Measurements from ENCODE around the gene LRRC9. TPM values are rescaled to one million over a fixed set of nuclear protein-coding genes. Genes with fewer than 3 reads are reported as not detected.

The LRRC9 gene
- total RNA-seq, 1 experiment from 2014 or later = 0.77 TPM

DNA sequence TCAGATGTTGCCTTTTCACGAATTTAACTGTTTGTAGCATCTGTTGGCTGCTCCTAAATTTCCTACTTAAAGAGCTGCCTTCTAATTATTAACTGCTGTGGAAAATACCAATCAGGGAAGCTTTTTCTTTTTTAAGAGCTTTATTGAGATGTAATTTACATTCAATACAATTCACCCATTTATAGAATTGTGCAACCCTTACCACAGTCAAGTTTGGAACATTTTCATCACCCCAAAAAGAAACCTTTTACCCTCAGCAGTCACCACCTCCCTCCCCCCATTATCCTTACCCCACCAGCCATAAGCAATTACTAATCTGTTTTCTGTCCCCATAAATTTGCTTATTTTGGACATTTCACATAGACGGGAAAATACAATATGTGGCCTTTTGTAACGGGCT is 173.1 kb downstream of the LRRC9 start:
- H2BK5ac ChIP-seq (ENCODE audit: insufficient read length, low read length) = no peak overlapping the region
- DNase-seq = no peak
- TF ChIP-seq, protein P1, sequence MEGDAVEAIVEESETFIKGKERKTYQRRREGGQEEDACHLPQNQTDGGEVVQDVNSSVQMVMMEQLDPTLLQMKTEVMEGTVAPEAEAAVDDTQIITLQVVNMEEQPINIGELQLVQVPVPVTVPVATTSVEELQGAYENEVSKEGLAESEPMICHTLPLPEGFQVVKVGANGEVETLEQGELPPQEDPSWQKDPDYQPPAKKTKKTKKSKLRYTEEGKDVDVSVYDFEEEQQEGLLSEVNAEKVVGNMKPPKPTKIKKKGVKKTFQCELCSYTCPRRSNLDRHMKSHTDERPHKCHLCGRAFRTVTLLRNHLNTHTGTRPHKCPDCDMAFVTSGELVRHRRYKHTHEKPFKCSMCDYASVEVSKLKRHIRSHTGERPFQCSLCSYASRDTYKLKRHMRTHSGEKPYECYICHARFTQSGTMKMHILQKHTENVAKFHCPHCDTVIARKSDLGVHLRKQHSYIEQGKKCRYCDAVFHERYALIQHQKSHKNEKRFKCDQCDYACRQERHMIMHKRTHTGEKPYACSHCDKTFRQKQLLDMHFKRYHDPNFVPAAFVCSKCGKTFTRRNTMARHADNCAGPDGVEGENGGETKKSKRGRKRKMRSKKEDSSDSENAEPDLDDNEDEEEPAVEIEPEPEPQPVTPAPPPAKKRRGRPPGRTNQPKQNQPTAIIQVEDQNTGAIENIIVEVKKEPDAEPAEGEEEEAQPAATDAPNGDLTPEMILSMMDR (conservative IDR thresholded peaks at IDR 0.05) = no peak
- peaks cover 0 to 2% of the 10 kb centered on the region in 2 experiments; a peak in 2 of 5 replicates for H3K9me3 Mint-ChIP-seq
- no peak overlapping the region for H3K27ac ChIP-seq (ENCODE audit: insufficient read length, low read depth, low read length)
- H3K18ac ChIP-seq (ENCODE audit: insufficient read length, low read depth, low read length) = no peak overlapping the region
- H3K27ac Mint-ChIP-seq = peak overlapping the region; percentile 80 to 99 (median 92)
- no peak overlapping the region for H3K56ac ChIP-seq (ENCODE audit: insufficient read length, low read depth, low read length)
- no peak overlapping the region for H4K91ac ChIP-seq (ENCODE audit: insufficient read length, low read depth, low read length)
- H2BK20ac ChIP-seq (ENCODE audit: low read depth, low read length, poor library complexity, severe bottlenecking) = no peak overlapping the region
- H4K5ac ChIP-seq (ENCODE audit: insufficient read length, low read depth, low read length) = no peak overlapping the region
- H3K4me1 Mint-ChIP-seq = peaks cover 28 to 29% of the 10 kb centered on the region in 2 experiments
- WGBS (ENCODE audit: extremely low coverage, insufficient read length, low lambda C conversion rate) = no CpG with 5 or more reads among the region's 3 CpGs
- no peak overlapping the region for H2AFZ ChIP-seq (ENCODE audit: low read length)
- no peaks in the 10 kb centered on the region for H3K27me3 Mint-ChIP-seq (ENCODE audit: low read depth)
- no peaks in the 10 kb centered on the region for H3K9me3 ChIP-seq (ENCODE audit: control insufficient read depth, low read depth, low read length)
- H3K4me1 ChIP-seq (ENCODE audit: insufficient read depth, low read length) = peaks cover 4% of the 10 kb centered on the region; the same call in 1 of the 2 replicates
- H3K79me1 ChIP-seq (ENCODE audit: insufficient read depth, low read depth, low read length, poor library complexity, severe bottlenecking) = peaks cover 7% of the 10 kb centered on the region
- H3K23ac ChIP-seq (ENCODE audit: insufficient read length, low read depth, low read length) = no peak overlapping the region
- no peak overlapping the region for H3T11ph ChIP-seq (ENCODE audit: low read length)
- H3K4me3 Mint-ChIP-seq = peak overlapping the region; percentile 87 to 96
- peaks cover 15% of the 10 kb centered on the region; the same call in 1 of the 2 replicates for H3K79me2 ChIP-seq (ENCODE audit: insufficient read depth, low read length)
- peaks cover 10% of the 10 kb centered on the region for H3K23me2 ChIP-seq (ENCODE audit: insufficient read length, low read depth, low read length, poor library complexity, severe bottlenecking)
- no peak overlapping the region for H3K14ac ChIP-seq (ENCODE audit: insufficient read depth, low read length)
- H3K4ac ChIP-seq (ENCODE audit: low read depth, low read length) = no peak overlapping the region
- H3K36me3 Mint-ChIP-seq (ENCODE audit: insufficient read depth in 1 of 3, low read depth in 3 of 3) = peaks cover 10 to 13% (median 12%) of the 10 kb centered on the region in 3 experiments
- no peaks in the 10 kb centered on the region for H4K20me1 ChIP-seq (ENCODE audit: control insufficient read depth, insufficient read depth, insufficient read length)
- no peak overlapping the region for H2BK120ac ChIP-seq (ENCODE audit: low read depth, low read length, poor library complexity, severe bottlenecking)
- H2BK12ac ChIP-seq (ENCODE audit: insufficient read length, low read depth, low read length) = no peak overlapping the region
- H2BK15ac ChIP-seq (ENCODE audit: low read depth, low read length) = no peak overlapping the region
- H3K4me2 ChIP-seq (ENCODE audit: insufficient read depth, insufficient read length, low read length) = peak overlapping the region; percentile 88
- peak overlapping the region; percentile 58 for H3K9ac ChIP-seq (ENCODE audit: extremely low read depth, insufficient read length, low read length)
- H2AK5ac ChIP-seq (ENCODE audit: insufficient read length, low read length) = no peak overlapping the region
- no peaks in the 10 kb centered on the region for H3K27me3 ChIP-seq (ENCODE audit: insufficient read depth, low read length)
- H4K8ac ChIP-seq (replicated peaks; ENCODE audit: insufficient read length, low read depth, low read length) = no peak overlapping the region
